ENCODE data around the gene CLDN8. TPM values are rescaled to one million over a fixed set of nuclear protein-coding genes. Genes with fewer than 3 reads are reported as not detected.
A peak's percentile ranks its signal among the peaks of the same experiment; 100 is the strongest.

Gene CLDN8
- total RNA-seq, 1 donor from 2014 or later: not detected

DNA sequence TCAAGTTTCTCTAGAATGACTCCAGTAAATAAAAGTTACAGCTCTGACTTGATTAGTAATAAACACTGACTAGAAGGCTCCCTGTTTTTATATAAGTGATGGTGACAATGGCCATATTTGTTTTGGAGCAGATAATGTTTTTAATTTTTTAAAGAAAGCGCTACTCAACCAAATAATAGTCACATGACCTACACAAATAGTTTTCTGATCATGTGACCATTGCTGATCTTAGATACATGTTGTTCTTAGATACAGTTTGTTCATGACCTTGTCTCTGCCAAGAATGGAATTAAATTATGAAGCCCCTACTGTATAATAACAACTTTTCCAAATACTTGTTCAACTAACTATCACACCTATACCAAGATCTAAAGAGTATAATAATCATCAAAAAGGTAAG lies 22.3 kb upstream of the CLDN8 start:
- Histone ChIP-seq H3K4me3 (ENCODE audit: low read length in 3 of 3) (no peak overlapping the region), H3K9me3 (ENCODE audit: control insufficient read depth in 3 of 3, low read length in 3 of 3) (no peaks in the 10 kb centered on the region), H3K36me3 (ENCODE audit: control insufficient read depth in 3 of 3, insufficient read depth in 3 of 3, low read length in 3 of 3) (no peaks in the 10 kb centered on the region), H3K4me1 (ENCODE audit: control insufficient read depth in 3 of 3, insufficient read depth in 3 of 3, low read length in 3 of 3) (no peaks in the 10 kb centered on the region), H3K9ac (ENCODE audit: low read depth in 1 of 3, low read length in 3 of 3) (no peak overlapping the region), H3K27me3 (ENCODE audit: control insufficient read depth in 3 of 3, insufficient read depth in 3 of 3, low read length in 3 of 3) (no peaks in the 10 kb centered on the region), H3K27ac (ENCODE audit: low read depth, low read length) (no peak overlapping the region)

DNA sequence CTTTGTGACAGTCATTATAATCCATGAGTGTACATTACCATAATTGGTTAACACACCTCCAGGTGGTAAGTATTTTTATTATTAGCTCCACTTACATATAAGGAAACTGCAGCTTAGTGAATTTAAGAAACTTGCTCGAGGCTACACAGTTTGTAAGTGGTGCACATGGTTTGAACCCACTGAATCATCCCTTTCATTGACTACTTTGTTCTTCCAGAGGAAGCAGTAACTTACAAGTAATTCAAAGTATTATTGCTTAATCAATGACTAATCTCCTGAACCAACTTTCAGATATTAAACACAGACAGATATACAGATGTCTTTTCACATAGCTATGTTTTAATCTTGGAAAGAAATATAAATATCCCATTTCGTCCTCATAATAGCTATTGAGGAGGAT lies 18.7 kb upstream of the CLDN8 start:
- Histone ChIP-seq H3K27ac (ENCODE audit: low read depth, low read length) (no peak overlapping the region), H3K9ac (ENCODE audit: low read depth in 1 of 3, low read length in 3 of 3) (no peak overlapping the region), H3K36me3 (ENCODE audit: control insufficient read depth in 3 of 3, insufficient read depth in 3 of 3, low read length in 3 of 3) (no peaks in the 10 kb centered on the region), H3K9me3 (ENCODE audit: control insufficient read depth in 3 of 3, low read length in 3 of 3) (no peaks in the 10 kb centered on the region), H3K4me3 (ENCODE audit: low read length in 3 of 3) (no peak overlapping the region), H3K4me1 (ENCODE audit: control insufficient read depth in 3 of 3, insufficient read depth in 3 of 3, low read length in 3 of 3) (no peaks in the 10 kb centered on the region), H3K27me3 (ENCODE audit: control insufficient read depth in 3 of 3, insufficient read depth in 3 of 3, low read length in 3 of 3) (no peaks in the 10 kb centered on the region)

DNA sequence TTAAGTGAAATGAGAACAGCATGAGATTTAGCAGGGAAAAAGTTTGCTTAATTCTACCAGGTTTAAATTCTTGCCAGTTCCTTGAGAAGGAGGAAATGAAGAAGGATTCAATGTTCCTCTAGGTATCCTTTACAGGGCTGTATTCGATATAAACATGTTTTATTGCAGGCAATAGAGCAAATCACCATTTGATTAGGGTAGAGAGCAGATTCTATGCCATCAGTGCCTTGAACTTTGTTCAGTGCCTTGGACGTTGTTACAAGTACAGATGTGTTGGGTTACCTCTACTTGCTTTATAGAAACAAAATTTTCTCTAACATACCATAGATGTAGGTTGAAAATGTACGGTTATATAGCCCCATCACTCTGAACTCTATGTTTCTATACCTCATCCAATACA lies 18.2 kb upstream of the CLDN8 start:
- no peak overlapping the region for H3K27ac ChIP-seq (ENCODE audit: low read depth, low read length)
- H3K27me3 ChIP-seq (ENCODE audit: control insufficient read depth in 3 of 3, insufficient read depth in 3 of 3, low read length in 3 of 3): no peaks in the 10 kb centered on the region
- no peak overlapping the region for H3K4me3 ChIP-seq (ENCODE audit: low read length in 3 of 3)

DNA sequence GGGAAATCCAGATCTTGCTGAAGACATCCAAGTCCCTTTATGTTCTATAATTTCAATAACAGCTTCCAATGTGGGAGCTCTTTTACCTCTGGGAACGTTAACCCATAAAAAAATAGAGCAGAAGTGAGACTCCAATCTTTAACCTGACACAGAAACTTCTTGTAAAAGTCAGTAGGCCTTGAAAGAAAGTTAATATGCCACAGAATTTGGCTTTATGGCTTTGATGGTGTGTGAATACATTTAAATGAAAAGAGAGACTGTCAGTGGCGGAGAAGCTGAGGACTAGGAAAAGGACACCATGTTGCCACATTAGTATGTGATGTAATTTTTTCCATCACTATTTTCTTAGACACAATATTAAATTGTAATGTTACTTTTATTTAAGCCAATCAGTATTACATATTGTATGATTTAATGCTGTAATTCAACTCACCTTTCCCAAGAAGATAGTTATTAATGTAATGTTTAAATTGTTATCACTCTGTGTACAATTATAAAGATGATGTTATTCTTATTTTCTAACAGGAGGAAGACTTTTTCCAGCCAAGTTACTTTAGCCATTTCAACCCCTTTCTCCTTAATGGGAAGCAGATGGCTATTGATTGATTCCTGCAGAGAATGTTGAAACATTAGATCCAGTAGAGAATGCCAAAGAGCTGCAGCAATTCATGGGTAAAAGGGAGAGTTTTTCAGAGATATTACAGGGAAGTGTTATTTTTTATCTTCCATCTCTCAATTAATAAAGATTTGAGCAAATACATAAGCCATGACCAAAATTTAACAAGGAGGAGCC lies 17.5 kb upstream of the CLDN8 start:
- Histone ChIP-seq H3K9me3 (ENCODE audit: control insufficient read depth in 3 of 3, low read length in 3 of 3) (no peaks in the 10 kb centered on the region), H3K36me3 (ENCODE audit: control insufficient read depth in 3 of 3, insufficient read depth in 3 of 3, low read length in 3 of 3) (no peaks in the 10 kb centered on the region), H3K4me3 (ENCODE audit: low read length in 3 of 3) (no peak overlapping the region), H3K9ac (ENCODE audit: low read depth in 1 of 3, low read length in 3 of 3) (no peak overlapping the region), H3K27ac (ENCODE audit: low read depth, low read length) (no peak overlapping the region), H3K27me3 (ENCODE audit: control insufficient read depth in 3 of 3, insufficient read depth in 3 of 3, low read length in 3 of 3) (no peaks in the 10 kb centered on the region), H3K4me1 (ENCODE audit: control insufficient read depth in 3 of 3, insufficient read depth in 3 of 3, low read length in 3 of 3) (no peaks in the 10 kb centered on the region)

More for the DNA sequence above, 18.2 kb upstream of the CLDN8 start:
- no peaks in the 10 kb centered on the region for H3K4me1 ChIP-seq (ENCODE audit: control insufficient read depth in 3 of 3, insufficient read depth in 3 of 3, low read length in 3 of 3)
- no peak overlapping the region for H3K9ac ChIP-seq (ENCODE audit: low read depth in 1 of 3, low read length in 3 of 3)
- no peaks in the 10 kb centered on the region for H3K36me3 ChIP-seq (ENCODE audit: control insufficient read depth in 3 of 3, insufficient read depth in 3 of 3, low read length in 3 of 3)
- no peaks in the 10 kb centered on the region for H3K9me3 ChIP-seq (ENCODE audit: control insufficient read depth in 3 of 3, low read length in 3 of 3)

DNA sequence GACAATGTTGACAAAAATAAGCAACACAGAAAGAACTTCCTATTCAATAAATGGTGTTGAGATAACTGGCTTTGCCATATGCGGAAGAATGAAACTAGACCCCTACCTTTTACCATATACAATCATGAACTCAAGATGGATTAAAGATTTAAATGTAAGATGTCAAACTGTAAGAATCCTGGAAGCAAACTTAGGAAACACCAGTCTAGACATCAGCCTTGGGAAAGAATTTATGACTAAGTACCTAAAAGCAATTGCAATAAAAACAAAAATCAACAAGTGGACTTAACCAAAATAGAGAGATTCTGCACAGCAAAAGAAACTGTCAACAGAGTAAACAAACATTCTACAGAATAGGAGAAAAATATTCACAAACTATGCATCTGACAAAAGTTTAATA lies 16.1 kb upstream of the CLDN8 start:
- Histone ChIP-seq H3K27me3 (ENCODE audit: control insufficient read depth in 3 of 3, insufficient read depth in 3 of 3, low read length in 3 of 3) (no peaks in the 10 kb centered on the region), H3K9ac (ENCODE audit: low read depth in 1 of 3, low read length in 3 of 3) (no peak overlapping the region), H3K4me1 (ENCODE audit: control insufficient read depth in 3 of 3, insufficient read depth in 3 of 3, low read length in 3 of 3) (no peaks in the 10 kb centered on the region), H3K9me3 (ENCODE audit: control insufficient read depth in 3 of 3, low read length in 3 of 3) (no peaks in the 10 kb centered on the region), H3K36me3 (ENCODE audit: control insufficient read depth in 3 of 3, insufficient read depth in 3 of 3, low read length in 3 of 3) (no peaks in the 10 kb centered on the region), H3K4me3 (ENCODE audit: low read length in 3 of 3) (no peak overlapping the region), H3K27ac (ENCODE audit: low read depth, low read length) (no peak overlapping the region)

DNA sequence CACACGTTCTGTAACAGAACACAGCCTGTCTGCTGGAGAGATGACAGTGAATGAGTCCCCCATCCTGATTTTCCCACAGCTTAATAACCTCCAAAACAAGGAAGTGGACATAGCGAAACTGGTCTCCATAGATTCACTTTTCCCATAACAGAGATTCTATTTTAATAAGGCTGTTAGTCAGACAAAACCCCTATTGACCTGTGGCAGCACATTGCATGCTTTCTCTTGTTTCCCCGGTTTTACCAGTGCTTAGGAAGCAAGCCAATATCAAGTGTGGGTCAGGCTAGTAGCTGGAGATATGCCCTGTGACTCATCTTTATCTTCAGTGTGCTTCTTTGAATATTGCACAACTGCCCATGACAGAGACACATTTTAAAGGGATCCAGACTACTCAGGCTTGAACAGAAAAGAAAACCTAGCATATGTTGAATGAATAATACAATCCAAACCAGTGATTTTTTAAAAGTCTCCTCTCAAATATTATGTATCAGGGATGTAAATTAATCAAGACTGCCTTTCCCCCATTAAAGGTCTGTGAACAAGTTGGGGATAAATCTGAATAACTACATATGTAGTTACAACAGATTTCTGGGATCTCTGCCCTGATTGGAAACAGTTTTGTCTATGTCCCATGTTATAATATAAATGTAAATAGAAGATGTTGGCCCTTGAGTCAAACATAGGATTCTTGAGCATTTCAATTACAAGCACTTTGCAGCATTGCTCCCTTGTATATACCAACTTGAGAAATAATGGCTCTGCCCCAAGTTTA lies 11.9 kb upstream of the CLDN8 start:
- Histone ChIP-seq H3K36me3 (ENCODE audit: control insufficient read depth in 3 of 3, insufficient read depth in 3 of 3, low read length in 3 of 3) (no peaks in the 10 kb centered on the region), H3K9ac (ENCODE audit: low read depth in 1 of 3, low read length in 3 of 3) (no peak overlapping the region), H3K4me1 (ENCODE audit: control insufficient read depth in 3 of 3, insufficient read depth in 3 of 3, low read length in 3 of 3) (no peaks in the 10 kb centered on the region), H3K9me3 (ENCODE audit: control insufficient read depth in 3 of 3, low read length in 3 of 3) (no peaks in the 10 kb centered on the region), H3K27me3 (ENCODE audit: control insufficient read depth in 3 of 3, insufficient read depth in 3 of 3, low read length in 3 of 3) (no peaks in the 10 kb centered on the region), H3K27ac (ENCODE audit: low read depth, low read length) (peak overlapping the region; percentile 14), H3K4me3 (ENCODE audit: low read length in 3 of 3) (no peak overlapping the region)

DNA sequence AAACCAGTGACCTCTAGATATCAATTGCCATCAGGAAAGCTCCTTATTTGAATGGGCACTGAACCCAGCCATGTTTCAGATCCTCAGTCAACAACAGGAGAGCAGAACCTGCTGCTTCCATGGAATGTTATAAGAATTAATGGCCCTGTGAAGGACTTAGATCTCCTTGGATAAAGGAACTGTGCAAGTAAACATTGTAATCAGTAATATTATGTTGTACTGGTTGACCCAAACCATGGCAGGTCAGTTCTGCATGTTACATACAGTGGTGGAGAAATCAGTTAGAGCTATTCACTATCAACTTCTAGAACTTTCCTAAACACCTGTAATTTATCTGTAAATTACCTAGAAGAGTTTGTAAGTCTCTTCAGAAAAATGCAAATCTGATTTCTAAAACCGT lies 11.2 kb upstream of the CLDN8 start:
- no peaks in the 10 kb centered on the region for H3K4me1 ChIP-seq (ENCODE audit: control insufficient read depth in 3 of 3, insufficient read depth in 3 of 3, low read length in 3 of 3)
- H3K27ac ChIP-seq (ENCODE audit: low read depth, low read length): no peak overlapping the region
- H3K27me3 ChIP-seq (ENCODE audit: control insufficient read depth in 3 of 3, insufficient read depth in 3 of 3, low read length in 3 of 3): no peaks in the 10 kb centered on the region
- H3K9ac ChIP-seq (ENCODE audit: low read depth in 1 of 3, low read length in 3 of 3): no peak overlapping the region
- no peaks in the 10 kb centered on the region for H3K36me3 ChIP-seq (ENCODE audit: control insufficient read depth in 3 of 3, insufficient read depth in 3 of 3, low read length in 3 of 3)
- no peaks in the 10 kb centered on the region for H3K9me3 ChIP-seq (ENCODE audit: control insufficient read depth in 3 of 3, low read length in 3 of 3)
- no peak overlapping the region for H3K4me3 ChIP-seq (ENCODE audit: low read length in 3 of 3)

DNA sequence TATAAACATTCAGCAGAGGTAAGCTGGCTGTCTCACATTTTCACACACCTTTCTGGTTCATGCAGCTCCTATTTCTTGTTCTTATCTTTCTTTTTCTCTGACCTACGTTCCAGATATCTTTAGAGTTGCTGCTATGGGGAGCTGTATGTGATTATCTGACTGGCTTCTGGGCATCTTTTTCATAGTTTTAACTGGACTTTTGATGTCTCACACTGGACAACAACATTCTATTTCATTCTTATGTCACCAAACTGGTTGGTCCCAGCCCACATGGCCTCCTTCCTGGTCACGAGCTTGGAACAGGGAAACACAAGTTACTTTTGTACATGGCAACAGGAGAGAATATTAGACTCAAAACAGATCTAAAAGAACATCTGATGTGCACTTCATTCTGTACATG lies 7.7 kb upstream of the CLDN8 start:
- H3K4me3 ChIP-seq (ENCODE audit: low read length in 3 of 3): no peak overlapping the region
- H3K9ac ChIP-seq (ENCODE audit: low read depth in 1 of 3, low read length in 3 of 3): no peak overlapping the region
- no peaks in the 10 kb centered on the region for H3K27me3 ChIP-seq (ENCODE audit: control insufficient read depth in 3 of 3, insufficient read depth in 3 of 3, low read length in 3 of 3)
- H3K27ac ChIP-seq (ENCODE audit: low read depth, low read length): no peak overlapping the region
- no peaks in the 10 kb centered on the region for H3K36me3 ChIP-seq (ENCODE audit: control insufficient read depth in 3 of 3, insufficient read depth in 3 of 3, low read length in 3 of 3)
- H3K4me1 ChIP-seq (ENCODE audit: control insufficient read depth in 3 of 3, insufficient read depth in 3 of 3, low read length in 3 of 3): no peaks in the 10 kb centered on the region
- no peaks in the 10 kb centered on the region for H3K9me3 ChIP-seq (ENCODE audit: control insufficient read depth in 3 of 3, low read length in 3 of 3)

DNA sequence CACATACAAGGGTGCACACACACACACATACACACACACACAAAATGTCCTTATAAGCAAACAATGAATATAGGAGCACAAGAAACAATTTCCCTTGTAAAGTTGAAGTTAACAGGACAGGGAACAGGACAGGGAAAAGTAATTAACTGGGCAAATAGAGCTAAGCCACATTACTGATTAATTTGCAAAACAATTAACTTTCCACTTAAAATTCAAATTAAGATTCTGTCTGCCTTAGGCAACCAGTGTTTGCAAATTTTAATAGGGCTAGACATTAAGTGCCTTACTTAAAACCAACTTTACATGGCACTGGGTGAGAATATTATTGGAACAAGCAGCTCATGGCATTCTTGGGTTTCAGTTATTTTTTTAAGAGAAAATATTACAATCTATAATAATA lies 6.8 kb upstream of the CLDN8 start:
- H3K36me3 ChIP-seq (ENCODE audit: control insufficient read depth in 3 of 3, insufficient read depth in 3 of 3, low read length in 3 of 3): no peaks in the 10 kb centered on the region
- no peak overlapping the region for H3K27ac ChIP-seq (ENCODE audit: low read depth, low read length)
- H3K27me3 ChIP-seq (ENCODE audit: control insufficient read depth in 3 of 3, insufficient read depth in 3 of 3, low read length in 3 of 3): no peaks in the 10 kb centered on the region
- no peak overlapping the region for H3K9ac ChIP-seq (ENCODE audit: low read depth in 1 of 3, low read length in 3 of 3)
- H3K4me1 ChIP-seq (ENCODE audit: control insufficient read depth in 3 of 3, insufficient read depth in 3 of 3, low read length in 3 of 3): no peaks in the 10 kb centered on the region
- no peaks in the 10 kb centered on the region for H3K9me3 ChIP-seq (ENCODE audit: control insufficient read depth in 3 of 3, low read length in 3 of 3)
- no peak overlapping the region for H3K4me3 ChIP-seq (ENCODE audit: low read length in 3 of 3)

DNA sequence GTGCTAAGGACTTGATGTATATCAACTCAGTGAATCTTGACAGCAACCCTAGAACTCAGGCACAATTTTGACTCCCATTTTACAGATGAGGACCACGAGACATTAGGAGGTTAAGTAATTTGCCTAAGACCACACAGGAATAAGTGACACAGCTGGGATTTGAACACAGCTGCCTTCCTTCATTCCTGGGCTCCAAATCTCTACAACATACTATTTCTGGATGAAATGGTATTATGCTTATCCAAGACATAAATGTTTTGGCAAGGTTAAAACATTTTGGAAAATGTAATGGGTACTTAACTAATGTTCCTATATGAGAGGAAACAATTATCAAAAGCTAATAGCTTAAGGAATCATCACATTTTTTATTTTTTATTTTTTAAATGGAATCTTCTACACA lies 4.8 kb downstream of the CLDN8 start:
- H3K27ac ChIP-seq (ENCODE audit: low read depth, low read length): no peak overlapping the region
- H3K9me3 ChIP-seq (ENCODE audit: control insufficient read depth in 3 of 3, low read length in 3 of 3): no peaks in the 10 kb centered on the region
- no peaks in the 10 kb centered on the region for H3K4me1 ChIP-seq (ENCODE audit: control insufficient read depth in 3 of 3, insufficient read depth in 3 of 3, low read length in 3 of 3)
- H3K9ac ChIP-seq (ENCODE audit: low read depth in 1 of 3, low read length in 3 of 3): no peak overlapping the region
- no peaks in the 10 kb centered on the region for H3K36me3 ChIP-seq (ENCODE audit: control insufficient read depth in 3 of 3, insufficient read depth in 3 of 3, low read length in 3 of 3)
- H3K27me3 ChIP-seq (ENCODE audit: control insufficient read depth in 3 of 3, insufficient read depth in 3 of 3, low read length in 3 of 3): no peaks in the 10 kb centered on the region
- H3K4me3 ChIP-seq (ENCODE audit: low read length in 3 of 3): no peak overlapping the region

All from skeletal muscle tissue (tissue), 4 donors.